Measurements from ENCODE around the gene RTN3. TPM values are rescaled to one million over a fixed set of nuclear protein-coding genes. Genes with fewer than 3 reads are reported as not detected.
A peak's percentile ranks its signal among the peaks of the same experiment; 100 is the strongest.

The RTN3 gene
- total RNA-seq, 1 experiment from 2014 or later = 145 TPM

GRCh38 chr11:63666874-63667273 lies 14.4 kb upstream of the RTN3 start:
- Histone ChIP-seq H3K9me3 (ENCODE audit: control insufficient read depth, insufficient read depth, low read depth, low read length) (no peaks in the 10 kb centered on the region), H3K36me3 (ENCODE audit: control insufficient read depth, insufficient read depth, low read length) (no peaks in the 10 kb centered on the region), H3K27me3 (ENCODE audit: control insufficient read depth, insufficient read depth, low read length) (no peaks in the 10 kb centered on the region), H3K4me3 (ENCODE audit: low read depth in 2 of 2, low read length in 2 of 2) (no peak overlapping the region), H3K27ac (ENCODE audit: low read length) (no peak overlapping the region), H3K4me1 (ENCODE audit: control insufficient read depth, insufficient read depth, low read length) (peaks cover 22% of the 10 kb centered on the region)
- ATAC-seq (no peak), DNase-seq (ENCODE audit: low read depth, low spot score) (no peak)
- ChIA-PET CTCF (interaction anchor here (0.6 to 0.7 kb wide), 2 partner anchors 36 to 70 kb away, joined by 3 to 4 read pairs; no protein-coding TSS in a partner anchor), POLR2A (no interaction called here)
- intact Hi-C loops (cut with micrococcal nuclease; ENCODE audit: unreplicated experiment) (no loop called here), in situ Hi-C loops (cut with HindIII; ENCODE audit: low pct_unique_long_range_greater_than_20kb, low sequenced_read_pairs) (no loop called here)
- no TSS peak for BruUV-seq (replicated peaks)
- no peak for TF ChIP-seq SIN3A (IDR thresholded peaks at IDR 0.05; ENCODE audit: borderline replicate concordance, insufficient read depth, low read depth, low read length)
- no peak for TF ChIP-seq CTCF (IDR thresholded peaks at IDR 0.05)
- TF ChIP-seq TCF7L2 (IDR thresholded peaks at IDR 0.05; ENCODE audit: low read depth, low read length) = no peak
- TF ChIP-seq POLR2AphosphoS5 (IDR thresholded peaks at IDR 0.05; ENCODE audit: low read depth, low read length) = no peak
- TF ChIP-seq REST (IDR thresholded peaks at IDR 0.05; ENCODE audit: insufficient read depth in 1 of 2, low read depth in 2 of 2, low read length in 1 of 2) = no peak

- Histone ChIP-seq H3K9me3 (ENCODE audit: control insufficient read depth, insufficient read depth, low read depth, low read length) (no peaks in the 10 kb centered on the region), H3K4me3 (ENCODE audit: low read depth in 2 of 2, low read length in 2 of 2) (peak overlapping the region in 1 of 2 experiments; percentile 24; a peak in 1 of 4 replicates), H3K27me3 (ENCODE audit: control insufficient read depth, insufficient read depth, low read length) (no peaks in the 10 kb centered on the region), H3K4me1 (ENCODE audit: control insufficient read depth, insufficient read depth, low read length) (peaks cover 22% of the 10 kb centered on the region), H3K27ac (ENCODE audit: low read length) (peak overlapping the region; percentile 63), H3K36me3 (ENCODE audit: control insufficient read depth, insufficient read depth, low read length) (no peaks in the 10 kb centered on the region)
- in situ Hi-C loops (cut with HindIII; ENCODE audit: low pct_unique_long_range_greater_than_20kb, low sequenced_read_pairs) (no loop called here), intact Hi-C loops (cut with micrococcal nuclease; ENCODE audit: unreplicated experiment) (no loop called here)
- ATAC-seq (no peak), DNase-seq (ENCODE audit: low read depth, low spot score) (peak; percentile 75)
- POLR2A ChIA-PET = interaction anchor here (1.2 kb wide), 1 partner anchor 11 kb away, joined by 9 read pairs; no protein-coding TSS in a partner anchor
- no peak for TF ChIP-seq TCF7L2 (IDR thresholded peaks at IDR 0.05; ENCODE audit: low read depth, low read length)
- no peak for TF ChIP-seq CTCF (IDR thresholded peaks at IDR 0.05)
- no peak for TF ChIP-seq REST (IDR thresholded peaks at IDR 0.05; ENCODE audit: insufficient read depth in 1 of 2, low read depth in 2 of 2, low read length in 1 of 2)
- no peak for TF ChIP-seq POLR2AphosphoS5 (IDR thresholded peaks at IDR 0.05; ENCODE audit: low read depth, low read length)
- TF ChIP-seq SIN3A (IDR thresholded peaks at IDR 0.05; ENCODE audit: borderline replicate concordance, insufficient read depth, low read depth, low read length) = no peak
- no TSS peak for BruUV-seq (replicated peaks)
- CTCF ChIA-PET = no interaction called here
Measured at GRCh38 chr11:63667995-63668795, 13.1 kb upstream of the RTN3 start.

Measured in Panc1 (cell line).